ENCODE results near the gene TEDDM1.

The TEDDM1 gene

GRCh38 chr1:182394055-182394775 is 6.3 kb downstream of the TEDDM1 start:
- Mint-ChIP-seq H3K27ac (no peak overlapping the region), H3K4me1 (ENCODE audit: low read depth) (peaks cover 30% of the 10 kb centered on the region), H3K27me3 (ENCODE audit: low read depth) (peaks cover 46% of the 10 kb centered on the region), H3K4me3 (no peak overlapping the region), H3K9me3 (no peaks in the 10 kb centered on the region), H3K36me3 (ENCODE audit: low read depth) (peaks cover 14% of the 10 kb centered on the region)
- no peak for DNase-seq (ENCODE audit: low spot score)

- no peak for DNase-seq (ENCODE audit: low spot score)
- Mint-ChIP-seq H3K27ac (peak overlapping the region; percentile 52), H3K27me3 (ENCODE audit: low read depth) (peaks cover 45% of the 10 kb centered on the region), H3K4me1 (ENCODE audit: low read depth) (peaks cover 39% of the 10 kb centered on the region), H3K4me3 (peak overlapping the region; percentile 71), H3K36me3 (ENCODE audit: low read depth) (peaks cover 31% of the 10 kb centered on the region), H3K9me3 (no peaks in the 10 kb centered on the region)
Observed at GRCh38 chr1:182392050-182393028, 8.1 kb downstream of the TEDDM1 start.

- H3K36me3 Mint-ChIP-seq (ENCODE audit: low read depth) = peaks cover 38% of the 10 kb centered on the region
- H3K4me1 Mint-ChIP-seq (ENCODE audit: low read depth) = peaks cover 35% of the 10 kb centered on the region
- H3K27ac Mint-ChIP-seq = peak within 1 kb of the TSS; percentile 94
- peak within 1 kb of the TSS; percentile 98 for H3K4me3 Mint-ChIP-seq
- H3K9me3 Mint-ChIP-seq = no peaks in the 10 kb centered on the region
- peaks cover 40% of the 10 kb centered on the region for H3K27me3 Mint-ChIP-seq (ENCODE audit: low read depth)
- peak; percentile 69 for DNase-seq (ENCODE audit: low spot score)
Observed at GRCh38 chr1:182391362-182392049, 9.0 kb downstream of the TEDDM1 start, which contains the start of gene GLUL. Gene GLUL (minus strand): TSS chr1:182391790. CDS start chr1:182388737, 3,053 bp downstream.

- Mint-ChIP-seq H3K36me3 (ENCODE audit: low read depth) (peaks cover 43% of the 10 kb centered on the region), H3K27ac (peak overlapping the region; percentile 94), H3K9me3 (no peaks in the 10 kb centered on the region), H3K4me1 (ENCODE audit: low read depth) (peaks cover 32% of the 10 kb centered on the region), H3K4me3 (peak overlapping the region; percentile 98), H3K27me3 (ENCODE audit: low read depth) (peaks cover 37% of the 10 kb centered on the region)
- DNase-seq (ENCODE audit: low spot score) = no peak
Observed at GRCh38 chr1:182391028-182391361, 9.5 kb downstream of the TEDDM1 start.

GRCh38 chr1:182389619-182390047 is 10.8 kb downstream of the TEDDM1 start:
- H3K4me1 Mint-ChIP-seq (ENCODE audit: low read depth) = peaks cover 30% of the 10 kb centered on the region
- peak overlapping the region; percentile 98 for H3K4me3 Mint-ChIP-seq
- H3K27me3 Mint-ChIP-seq (ENCODE audit: low read depth) = peaks cover 31% of the 10 kb centered on the region
- DNase-seq (ENCODE audit: low spot score) = no peak
- no peaks in the 10 kb centered on the region for H3K9me3 Mint-ChIP-seq
- peak overlapping the region; percentile 29 for H3K27ac Mint-ChIP-seq
- peaks cover 52% of the 10 kb centered on the region for H3K36me3 Mint-ChIP-seq (ENCODE audit: low read depth)

- no peaks in the 10 kb centered on the region for H3K9me3 Mint-ChIP-seq
- peaks cover 30% of the 10 kb centered on the region for H3K4me1 Mint-ChIP-seq (ENCODE audit: low read depth)
- H3K36me3 Mint-ChIP-seq (ENCODE audit: low read depth) = peaks cover 57% of the 10 kb centered on the region
- H3K4me3 Mint-ChIP-seq = peak overlapping the region; percentile 98
- H3K27ac Mint-ChIP-seq = no peak overlapping the region
- DNase-seq (ENCODE audit: low spot score) = no peak
- H3K27me3 Mint-ChIP-seq (ENCODE audit: low read depth) = peaks cover 24% of the 10 kb centered on the region
Observed at GRCh38 chr1:182388392-182389134, 11.9 kb downstream of the TEDDM1 start.

GRCh38 chr1:182387566-182387965 is 12.9 kb downstream of the TEDDM1 start:
- H3K4me3 Mint-ChIP-seq = no peak overlapping the region
- H3K4me1 Mint-ChIP-seq (ENCODE audit: low read depth) = peaks cover 27% of the 10 kb centered on the region
- H3K27me3 Mint-ChIP-seq (ENCODE audit: low read depth) = peaks cover 14% of the 10 kb centered on the region
- no peak for DNase-seq (ENCODE audit: low spot score)
- peaks cover 64% of the 10 kb centered on the region for H3K36me3 Mint-ChIP-seq (ENCODE audit: low read depth)
- no peak overlapping the region for H3K27ac Mint-ChIP-seq
- no peaks in the 10 kb centered on the region for H3K9me3 Mint-ChIP-seq

- no peaks in the 10 kb centered on the region for H3K9me3 Mint-ChIP-seq
Observed at GRCh38 chr1:182386980-182387379, 13.5 kb downstream of the TEDDM1 start.

GRCh38 chr1:182385885-182386853 is 14.3 kb downstream of the TEDDM1 start:
- Mint-ChIP-seq H3K9me3 (no peaks in the 10 kb centered on the region), H3K27me3 (ENCODE audit: low read depth) (peaks cover 10% of the 10 kb centered on the region), H3K4me3 (no peak overlapping the region), H3K4me1 (ENCODE audit: low read depth) (peaks cover 22% of the 10 kb centered on the region), H3K27ac (no peak overlapping the region), H3K36me3 (ENCODE audit: low read depth) (peaks cover 69% of the 10 kb centered on the region)
- DNase-seq (ENCODE audit: low spot score) = no peak

More at GRCh38 chr1:182386980-182387379, 13.5 kb downstream of the TEDDM1 start:
- Mint-ChIP-seq H3K27me3 (ENCODE audit: low read depth) (peaks cover 12% of the 10 kb centered on the region), H3K4me3 (no peak overlapping the region), H3K4me1 (ENCODE audit: low read depth) (peaks cover 24% of the 10 kb centered on the region), H3K27ac (no peak overlapping the region), H3K36me3 (ENCODE audit: low read depth) (peaks cover 69% of the 10 kb centered on the region)
- DNase-seq (ENCODE audit: low spot score) = no peak

- DNase-seq (ENCODE audit: low spot score) = no peak
- Mint-ChIP-seq H3K4me3 (no peak overlapping the region), H3K4me1 (ENCODE audit: low read depth) (peaks cover 11% of the 10 kb centered on the region), H3K9me3 (no peaks in the 10 kb centered on the region), H3K27ac (no peak overlapping the region), H3K27me3 (ENCODE audit: low read depth) (no peaks in the 10 kb centered on the region), H3K36me3 (ENCODE audit: low read depth) (peaks cover 58% of the 10 kb centered on the region)
Observed at GRCh38 chr1:182384387-182384960, 16.0 kb downstream of the TEDDM1 start.

- H3K27ac Mint-ChIP-seq = no peak overlapping the region
- H3K27me3 Mint-ChIP-seq (ENCODE audit: low read depth) = no peaks in the 10 kb centered on the region
- no peaks in the 10 kb centered on the region for H3K9me3 Mint-ChIP-seq
- H3K4me3 Mint-ChIP-seq = no peak overlapping the region
- DNase-seq (ENCODE audit: low spot score) = no peak
- peaks cover 54% of the 10 kb centered on the region for H3K36me3 Mint-ChIP-seq (ENCODE audit: low read depth)
- H3K4me1 Mint-ChIP-seq (ENCODE audit: low read depth) = peaks cover 6% of the 10 kb centered on the region
Observed at GRCh38 chr1:182383934-182384333, 16.5 kb downstream of the TEDDM1 start.

- Mint-ChIP-seq H3K4me1 (ENCODE audit: low read depth) (no peaks in the 10 kb centered on the region), H3K4me3 (no peak overlapping the region), H3K36me3 (ENCODE audit: low read depth) (peaks cover 49% of the 10 kb centered on the region), H3K9me3 (no peaks in the 10 kb centered on the region), H3K27ac (no peak overlapping the region), H3K27me3 (ENCODE audit: low read depth) (peaks cover 1% of the 10 kb centered on the region)
- no peak for DNase-seq (ENCODE audit: low spot score)
Observed at GRCh38 chr1:182383037-182383661, 17.3 kb downstream of the TEDDM1 start.
